Duodenal mucosa (tissue), 2 donors: ENCODE results near the gene MACROH2A2.

Source experiments
- H3K27ac ChIP-seq: one replicate; pipeline ENCODE4 v1.7.0; 2013; ENCODE audit warnings: low read depth, low read length
- H3K27me3 ChIP-seq, 2 donors: one replicate each; pipeline ENCODE4 v1.7.0; 2013; ENCODE audit warnings: low read length in 2 of 2, control low read depth in 1 of 2; ENCODE audit not compliant: insufficient read depth in 2 of 2, control insufficient read depth in 1 of 2
- H3K36me3 ChIP-seq, 2 donors: one replicate each; pipeline ENCODE4 v1.7.0; 2013; ENCODE audit warnings: low read length in 2 of 2, control low read depth in 1 of 2; ENCODE audit not compliant: insufficient read depth in 2 of 2, control insufficient read depth in 1 of 2
- H3K4me1 ChIP-seq, 2 donors: one replicate each; pipeline ENCODE4 v1.7.0; 2013; ENCODE audit warnings: low read length in 2 of 2, control low read depth in 1 of 2; ENCODE audit not compliant: insufficient read depth in 2 of 2, control insufficient read depth in 1 of 2
- H3K4me3 ChIP-seq, 2 donors: one replicate each; pipeline ENCODE4 v1.7.0; 2013; ENCODE audit warnings: low read length in 2 of 2, low read depth in 1 of 2
- H3K9ac ChIP-seq, 2 donors: one replicate each; pipeline ENCODE4 v1.7.0; 2013; ENCODE audit warnings: low read length in 2 of 2, low read depth in 1 of 2
- H3K9me3 ChIP-seq, 2 donors: one replicate each; pipeline ENCODE4 v1.7.0; 2013; ENCODE audit warnings: low read length in 2 of 2, control low read depth in 1 of 2; ENCODE audit not compliant: control insufficient read depth in 1 of 2

Gene MACROH2A2

DNA sequence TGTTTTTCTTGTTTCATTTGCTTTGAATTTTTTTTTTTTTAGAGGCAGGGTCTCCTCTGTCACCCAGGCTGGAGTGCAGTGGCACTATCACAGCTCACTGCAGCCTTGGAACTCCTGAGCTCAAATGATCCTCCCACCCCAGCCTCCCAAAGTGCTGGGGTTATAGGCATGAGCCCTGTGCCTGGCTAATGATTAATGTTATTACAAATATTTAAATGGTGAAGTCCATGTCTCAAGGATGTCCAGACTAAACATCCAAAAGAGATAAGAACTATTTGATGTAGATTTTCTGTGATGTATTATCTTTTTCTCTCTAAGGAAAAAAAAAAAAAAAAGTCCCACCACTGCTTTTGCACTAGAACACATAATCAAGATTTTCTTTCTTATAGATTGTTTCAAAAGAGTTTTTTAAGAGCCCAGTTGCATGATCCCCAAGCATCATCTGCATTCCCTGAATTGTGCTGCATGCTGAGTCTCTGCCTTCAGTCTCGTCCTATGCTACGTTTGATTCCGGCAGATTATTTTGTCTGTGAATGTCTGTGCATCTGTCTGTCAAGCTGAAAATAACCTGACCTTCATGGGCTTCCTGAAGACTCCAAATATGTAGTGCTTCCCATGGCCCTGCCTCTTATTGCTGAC, 33.4 kb downstream of the MACROH2A2 start:
- H3K27me3 ChIP-seq: no peaks in the 10 kb centered on the region
- no peaks in the 10 kb centered on the region for H3K4me1 ChIP-seq
- H3K36me3 ChIP-seq: no peaks in the 10 kb centered on the region
- H3K27ac ChIP-seq: no peak overlapping the region
- H3K9ac ChIP-seq: no peak overlapping the region
- no peaks in the 10 kb centered on the region for H3K9me3 ChIP-seq
- no peak overlapping the region for H3K4me3 ChIP-seq

DNA sequence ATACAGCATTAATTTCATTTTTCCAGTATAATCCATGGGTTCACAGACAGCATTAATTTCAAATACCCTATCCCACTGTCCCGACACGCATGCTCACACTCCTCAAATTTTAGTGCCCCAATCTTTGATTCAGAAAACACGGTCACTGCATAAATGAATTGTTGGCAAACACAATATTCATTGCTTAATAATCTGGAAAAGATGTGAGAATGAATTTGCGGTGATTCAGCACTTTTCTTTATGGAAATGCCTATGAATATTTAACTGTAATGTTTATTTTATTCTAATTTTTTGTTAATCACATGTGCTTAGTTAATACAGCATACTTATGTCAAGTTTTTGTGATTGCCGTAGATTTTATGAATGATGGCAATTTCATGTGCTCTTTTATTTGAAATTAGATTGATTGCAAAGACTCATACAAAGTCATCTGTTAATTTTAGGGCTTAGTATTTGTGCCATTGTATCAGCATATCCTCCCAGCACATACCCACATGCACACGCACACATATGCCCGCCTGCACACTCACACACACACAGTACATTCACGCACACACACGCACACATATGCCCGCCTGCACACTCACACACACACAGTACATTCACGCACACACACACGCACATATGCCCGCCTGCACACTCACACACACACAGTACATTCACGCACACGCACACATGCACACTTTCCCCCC, 35.1 kb downstream of the MACROH2A2 start:
- H3K36me3 ChIP-seq: peaks cover 3 to 5% of the 10 kb centered on the region in 2 donors
- H3K9ac ChIP-seq: no peak overlapping the region
- H3K4me3 ChIP-seq: no peak overlapping the region
- no peak overlapping the region for H3K27ac ChIP-seq
- H3K9me3 ChIP-seq: no peaks in the 10 kb centered on the region
- H3K27me3 ChIP-seq: no peaks in the 10 kb centered on the region
- H3K4me1 ChIP-seq: no peaks in the 10 kb centered on the region

- Histone ChIP-seq H3K36me3 (peaks cover 3 to 7% of the 10 kb centered on the region in 2 donors), H3K27me3 (no peaks in the 10 kb centered on the region), H3K4me1 (no peaks in the 10 kb centered on the region), H3K4me3 (no peak overlapping the region), H3K9ac (no peak overlapping the region), H3K27ac (no peak overlapping the region), H3K9me3 (no peaks in the 10 kb centered on the region)
These were observed 35.7 kb downstream of the MACROH2A2 start for GRCh38 chr10:70088308-70088698.

DNA sequence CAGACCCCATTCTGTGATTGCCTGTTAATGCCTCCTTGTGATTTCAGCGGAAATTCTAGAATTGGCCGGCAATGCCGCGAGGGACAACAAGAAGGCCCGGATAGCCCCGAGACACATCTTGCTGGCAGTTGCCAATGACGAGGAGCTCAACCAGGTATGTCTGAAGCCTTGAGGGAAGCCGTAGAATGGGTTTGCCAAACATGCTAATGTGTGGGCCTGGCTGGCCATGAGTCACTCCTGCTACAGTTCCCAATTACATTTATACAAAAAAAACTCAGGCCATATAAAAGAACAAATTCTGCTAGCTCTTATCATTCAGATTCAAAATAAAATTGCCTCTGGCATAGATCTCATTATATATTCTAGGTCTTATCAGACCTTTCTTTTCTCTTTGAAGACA, 37.4 kb downstream of the MACROH2A2 start:
- no peak overlapping the region for H3K9ac ChIP-seq
- peaks cover 3 to 21% of the 10 kb centered on the region in 2 donors for H3K36me3 ChIP-seq
- no peak overlapping the region for H3K27ac ChIP-seq
- H3K9me3 ChIP-seq: no peaks in the 10 kb centered on the region
- H3K27me3 ChIP-seq: no peaks in the 10 kb centered on the region
- H3K4me3 ChIP-seq: no peak overlapping the region
- H3K4me1 ChIP-seq: no peaks in the 10 kb centered on the region

DNA sequence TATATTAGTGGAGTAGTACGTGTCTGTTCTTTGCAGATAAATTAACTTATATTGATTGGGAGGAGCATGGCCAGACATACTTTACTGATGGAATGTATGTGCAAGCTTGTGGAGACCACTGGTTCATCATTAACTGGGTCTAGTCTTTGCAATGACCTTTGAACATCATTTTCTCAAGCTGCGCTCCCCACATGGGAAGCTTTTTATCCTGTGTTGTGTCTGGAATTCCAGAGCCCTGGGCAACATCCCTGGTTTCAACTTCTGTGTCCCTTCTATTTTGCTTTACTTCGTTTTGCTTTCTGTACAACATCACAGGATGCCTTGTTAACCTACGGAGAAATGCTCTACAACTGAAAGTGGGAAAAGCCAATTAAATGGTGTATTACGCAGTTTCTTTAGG, 38.3 kb downstream of the MACROH2A2 start:
- Histone ChIP-seq H3K27me3 (no peaks in the 10 kb centered on the region), H3K9ac (no peak overlapping the region), H3K4me3 (no peak overlapping the region), H3K27ac (no peak overlapping the region), H3K9me3 (no peaks in the 10 kb centered on the region), H3K36me3 (peaks cover 3 to 21% of the 10 kb centered on the region in 2 donors), H3K4me1 (no peaks in the 10 kb centered on the region)

DNA sequence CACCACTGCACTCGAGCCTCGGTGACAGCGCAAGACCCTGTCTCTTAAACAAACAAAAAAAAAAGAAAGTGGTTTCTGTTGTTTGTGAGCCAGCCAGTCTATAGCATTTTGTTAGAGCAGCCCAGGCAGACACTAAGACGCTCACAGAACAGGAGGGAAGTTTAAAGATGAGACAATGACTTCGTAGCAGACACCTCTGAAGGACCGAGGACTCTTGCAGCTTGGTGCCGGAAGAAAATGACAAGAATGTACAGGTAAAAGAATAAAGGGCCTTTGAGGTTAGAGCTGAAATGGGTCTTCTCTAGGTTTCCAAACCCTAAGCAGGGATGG, 39.7 kb downstream of the MACROH2A2 start:
- Histone ChIP-seq H3K27ac (no peak overlapping the region), H3K36me3 (peaks cover 3 to 27% of the 10 kb centered on the region in 2 donors), H3K4me3 (peak overlapping the region in 1 of 2 donors; percentile 29)

DNA sequence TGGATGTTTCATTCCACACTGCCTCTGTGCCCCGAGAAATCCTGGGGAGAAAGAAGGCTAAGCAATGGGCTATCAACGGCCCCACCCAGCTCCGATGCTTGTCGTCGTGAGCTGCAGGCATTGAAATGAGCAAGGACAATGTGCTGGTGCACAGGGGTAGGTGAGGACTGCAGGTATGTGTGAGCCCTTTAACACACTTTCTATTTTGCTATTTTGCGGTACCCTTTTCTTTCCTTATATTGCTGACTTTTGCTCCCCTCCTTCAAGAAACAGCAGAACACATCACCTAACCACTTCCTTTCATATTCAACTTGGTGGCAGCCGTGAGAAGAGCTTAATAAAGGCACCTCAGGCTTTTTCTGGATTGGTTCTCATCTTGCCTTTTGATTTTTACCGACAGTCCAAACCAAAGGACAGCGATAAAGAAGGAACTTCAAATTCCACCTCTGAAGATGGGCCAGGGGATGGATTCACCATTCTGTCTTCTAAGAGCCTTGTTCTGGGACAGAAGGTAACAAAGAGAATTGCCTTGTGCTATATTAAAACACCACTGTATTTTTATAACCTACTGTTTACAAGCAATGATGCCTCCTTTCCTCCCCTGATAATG, 40.8 kb downstream of the MACROH2A2 start:
- Histone ChIP-seq H3K27me3 (no peaks in the 10 kb centered on the region), H3K9me3 (no peaks in the 10 kb centered on the region), H3K27ac (no peak overlapping the region), H3K9ac (no peak overlapping the region), H3K4me1 (no peaks in the 10 kb centered on the region), H3K4me3 (no peak overlapping the region), H3K36me3 (peaks cover 3 to 27% of the 10 kb centered on the region in 2 donors)

More for the DNA sequence above, 39.7 kb downstream of the MACROH2A2 start:
- Histone ChIP-seq H3K27me3 (no peaks in the 10 kb centered on the region), H3K4me1 (no peaks in the 10 kb centered on the region), H3K9me3 (no peaks in the 10 kb centered on the region), H3K9ac (no peak overlapping the region)

- no peak overlapping the region for H3K27ac ChIP-seq
- no peak overlapping the region for H3K9ac ChIP-seq
- H3K4me3 ChIP-seq: no peak overlapping the region
- H3K27me3 ChIP-seq: no peaks in the 10 kb centered on the region
- peaks cover 8 to 30% of the 10 kb centered on the region in 2 donors for H3K36me3 ChIP-seq
- no peaks in the 10 kb centered on the region for H3K4me1 ChIP-seq
- no peaks in the 10 kb centered on the region for H3K9me3 ChIP-seq
These were observed 41.6 kb downstream of the MACROH2A2 start for GRCh38 chr10:70094250-70094649.

DNA sequence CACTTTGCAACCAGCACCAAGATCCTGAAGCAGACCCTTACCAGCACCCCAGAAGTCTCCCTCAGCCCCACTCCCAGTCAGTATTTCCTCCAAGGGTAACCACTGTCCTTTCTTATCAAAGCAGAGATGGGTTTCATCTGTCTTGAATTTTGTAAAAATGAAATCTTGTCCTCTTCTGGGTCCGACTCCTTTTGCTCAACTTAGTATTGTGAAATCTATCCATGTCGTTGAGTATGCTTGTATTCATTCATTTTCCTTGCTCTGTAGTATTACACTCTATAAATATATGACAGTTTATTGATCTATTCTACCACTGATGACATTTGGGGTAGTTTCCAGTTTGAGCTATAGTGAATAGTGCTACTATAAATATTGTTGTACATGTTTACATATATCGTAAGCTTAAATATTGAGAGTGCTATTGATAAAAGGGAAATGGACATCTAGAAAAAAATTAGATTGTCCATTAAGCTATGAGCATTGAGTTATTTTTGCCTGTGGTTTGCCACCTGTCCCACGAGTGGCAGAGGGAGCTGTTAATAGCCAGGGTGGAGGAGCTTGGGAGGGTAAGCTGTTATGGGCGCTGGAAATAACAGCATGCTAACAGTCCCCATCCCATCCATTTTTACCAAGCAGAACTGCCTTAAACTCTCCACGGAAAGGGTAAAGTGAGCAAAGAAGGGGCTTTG, 43.5 kb downstream of the MACROH2A2 start:
- Histone ChIP-seq H3K27ac (no peak overlapping the region), H3K4me3 (no peak overlapping the region), H3K9me3 (no peaks in the 10 kb centered on the region), H3K36me3 (peaks cover 11 to 47% of the 10 kb centered on the region in 2 donors), H3K27me3 (no peaks in the 10 kb centered on the region), H3K4me1 (no peaks in the 10 kb centered on the region), H3K9ac (no peak overlapping the region)
